Liver (tissue), 9 donors: Measurements from ENCODE around the gene FAM131C. TPM values are rescaled to one million over a fixed set of nuclear protein-coding genes. Genes with fewer than 3 reads are reported as not detected.

ENCODE experiments used
- DNase-seq: peaks from one replicate; pipeline ENCODE4 v3.0.0-alpha.2; 2017; ENCODE audit warnings: low spot score
- H3K27ac ChIP-seq, 2 donors: one replicate each; pipeline ENCODE4 v1.7.0; 2013; ENCODE audit warnings: inconsistent platforms in 2 of 2, low read length in 2 of 2, control low read depth in 1 of 2, low read depth in 1 of 2, mild to moderate bottlenecking in 1 of 2
- H3K27me3 ChIP-seq, 4 donors: one replicate each; pipeline versions ENCODE4 v1.6.1 to v1.7.0; 2013; ENCODE audit warnings: low read length in 3 of 4, inconsistent platforms in 1 of 4, mild to moderate bottlenecking in 1 of 4, moderate library complexity in 1 of 4; ENCODE audit not compliant: control insufficient read depth in 4 of 4, insufficient read depth in 4 of 4
- H3K36me3 ChIP-seq, 4 donors: one replicate each; pipeline versions ENCODE4 v1.6.1 to v1.7.0; 2013; ENCODE audit warnings: low read length in 3 of 4, mild to moderate bottlenecking in 3 of 4, low read depth in 1 of 4, moderate library complexity in 1 of 4; ENCODE audit not compliant: control insufficient read depth in 4 of 4, insufficient read depth in 3 of 4
- H3K4me1 ChIP-seq, 4 donors: one replicate each; pipeline versions ENCODE4 v1.6.1 to v1.7.0; 2013; ENCODE audit warnings: low read length in 3 of 4, mild to moderate bottlenecking in 3 of 4, moderate library complexity in 1 of 4; ENCODE audit not compliant: control insufficient read depth in 4 of 4, insufficient read depth in 4 of 4
- H3K4me3 ChIP-seq, 3 donors: one replicate each; pipeline versions ENCODE4 v1.6.1 to v1.7.0; 2013; ENCODE audit warnings: low read length in 3 of 3, control low read depth in 1 of 3, low read depth in 1 of 3, mild to moderate bottlenecking in 1 of 3
- H3K9ac ChIP-seq, 2 donors: one replicate each; pipeline ENCODE4 v1.7.0; 2013; ENCODE audit warnings: low read length in 2 of 2, mild to moderate bottlenecking in 2 of 2, moderate library complexity in 2 of 2, control low read depth in 1 of 2, low read depth in 1 of 2
- H3K9me3 ChIP-seq, 4 donors: one replicate each; pipeline versions ENCODE4 v1.6.1 to v1.7.0; 2013; ENCODE audit warnings: low read length in 3 of 4; ENCODE audit not compliant: control insufficient read depth in 4 of 4
- ATF3 ChIP-seq: IDR thresholded peaks from 2 replicates; pipeline ENCODE4 v1.6.1; 2016; ENCODE audit warnings: antibody characterized with exemption
- CTCF ChIP-seq: fragments of 150-350 bp; IDR thresholded peaks from 2 replicates; pipeline ENCODE4 v1.5.1; 2017; ENCODE audit warnings: improper control_type of control experiment, low read depth, low read length; ENCODE audit not compliant: missing input control
- EGR1 ChIP-seq, 2 donors: IDR thresholded peaks; 2 replicates each; pipeline ENCODE4 v1.6.1; 2016 to 2018; ENCODE audit warnings: antibody characterized with exemption in 2 of 2, low read depth in 2 of 2
- FOXA1 ChIP-seq: IDR thresholded peaks from 2 replicates; pipeline ENCODE4 v1.6.1; 2016; ENCODE audit warnings: antibody characterized with exemption
- FOXA2 ChIP-seq: IDR thresholded peaks from 2 replicates; pipeline ENCODE4 v1.6.1; 2016; ENCODE audit warnings: antibody characterized with exemption
- GABPA ChIP-seq, 2 donors: IDR thresholded peaks in 1 of 2; conservative IDR thresholded peaks in 1 of 2; 2 replicates each; pipeline ENCODE4 v1.6.1; 2016; ENCODE audit warnings: antibody characterized with exemption in 2 of 2, mild to moderate bottlenecking in 1 of 2, moderate library complexity in 1 of 2
- HNF4A ChIP-seq, 2 donors: conservative IDR thresholded peaks; 2 replicates each; pipeline ENCODE4 v1.6.1; 2016; ENCODE audit warnings: antibody characterized with exemption in 2 of 2, mild to moderate bottlenecking in 2 of 2
- HNF4G ChIP-seq: IDR thresholded peaks from 2 replicates; pipeline ENCODE4 v1.6.1; 2016; ENCODE audit warnings: antibody characterized with exemption
- JUND ChIP-seq, 2 donors: IDR thresholded peaks; 2 replicates each; pipeline ENCODE4 v1.6.1; 2016; ENCODE audit warnings: antibody characterized with exemption in 2 of 2
- NR2F2 ChIP-seq: IDR thresholded peaks from 2 replicates; pipeline ENCODE4 v1.6.1; 2016; ENCODE audit warnings: antibody characterized with exemption
- RAD21 ChIP-seq, 2 donors: IDR thresholded peaks; 2 replicates each; pipeline ENCODE4 v1.6.1; 2016; ENCODE audit warnings: antibody characterized with exemption in 2 of 2, mild to moderate bottlenecking in 2 of 2
- REST ChIP-seq: IDR thresholded peaks from 2 replicates; pipeline ENCODE4 v1.6.1; 2016; ENCODE audit warnings: antibody characterized with exemption, mild to moderate bottlenecking
- RXRA ChIP-seq, 2 donors: IDR thresholded peaks; 2 replicates each; pipeline ENCODE4 v1.6.1; 2017 to 2018; ENCODE audit warnings: antibody characterized with exemption in 2 of 2, mild to moderate bottlenecking in 1 of 2
- SP1 ChIP-seq: IDR thresholded peaks from 2 replicates; pipeline ENCODE4 v1.6.1; 2018; ENCODE audit warnings: antibody characterized with exemption, mild to moderate bottlenecking
- TAF1 ChIP-seq: conservative IDR thresholded peaks from 2 replicates; pipeline ENCODE4 v1.6.1; 2016; ENCODE audit warnings: antibody characterized with exemption, mild to moderate bottlenecking
- YY1 ChIP-seq: IDR thresholded peaks from 2 replicates; pipeline ENCODE4 v1.6.1; 2016; ENCODE audit warnings: antibody characterized with exemption, mild to moderate bottlenecking
- ZBTB33 ChIP-seq: IDR thresholded peaks from 2 replicates; pipeline ENCODE4 v1.6.1; 2016; ENCODE audit warnings: antibody characterized with exemption
- WGBS: extraction: QIAGEN DNeasy Blood & Tissue Kit; methylation state at CpG from one replicate; pipeline ENCODE4 v1.1.7; 2013; 5-methylcytosine and 5-hydroxymethylcytosine counted together
- polyA plus RNA-seq, 2 donors: library from polyadenylated mRNA; stranded (reverse) in 1 of 2; unstranded in 1 of 2; fragments of 200-250 nt in 1 of 2; fragments of >200 nt in 1 of 2; fragmentation: Nextera tagmentation in 1 of 2; extraction: Ambion mirVana in 1 of 2; gene quantifications; one replicate each; pipeline versions ENCODE4 v1.2.1 to v1.2.3, GENCODE V29; 2013 to 2015
- total RNA-seq, 2 donors: library from RNA; depleted of rRNA; stranded (reverse); fragments of >200 nt; gene quantifications; one replicate each; pipeline ENCODE4 v1.2.3, GENCODE V29; 2014
- TF ChIP-seq, protein P1 (sequence below): IDR thresholded peaks from 2 replicates; pipeline ENCODE4 v1.6.1; 2016; ENCODE audit warnings: antibody characterized with exemption
- donor health status: healthy.
- donor health status: healthy.
- donor health status: healthy.
- donor health status: healthy.
- donor health status: healthy.

Gene FAM131C
- total and polyA plus RNA-seq, 4 donors, result 0.05 to 0.92 TPM; not detected in 2

GRCh38 chr1:16101623-16102022, 28.2 kb upstream of the FAM131C start:
- Histone ChIP-seq H3K4me3 (no peak overlapping the region), H3K27ac (no peak overlapping the region), H3K9ac (no peak overlapping the region), H3K4me1 (peaks cover 0 to 4% (median 0%) of the 10 kb centered on the region in 4 donors), H3K9me3 (no peaks in the 10 kb centered on the region), H3K27me3 (no peaks in the 10 kb centered on the region), H3K36me3 (no peaks in the 10 kb centered on the region)
- DNase-seq, result no peak
- TF ChIP-seq FOXA1, result no peak
- TF ChIP-seq ATF3, result no peak
- no peak for TF ChIP-seq GABPA (IDR thresholded peaks at IDR 0.05 in 1 of 2, conservative IDR thresholded peaks at IDR 0.05 in 1 of 2)
- no peak for TF ChIP-seq YY1
- no peak for TF ChIP-seq RAD21 (IDR thresholded peaks at IDR 0.05)
- no peak for TF ChIP-seq JUND (IDR thresholded peaks at IDR 0.05)
- TF ChIP-seq RXRA (IDR thresholded peaks at IDR 0.05), result no peak
- WGBS, result 63% methylated on average over 9 of the region's 9 CpGs

GRCh38 chr1:16099412-16099811, 26.0 kb upstream of the FAM131C start:
- no peaks in the 10 kb centered on the region for H3K9me3 ChIP-seq
- no peak overlapping the region for H3K4me3 ChIP-seq
- no peak for TF ChIP-seq SP1
- no peak for TF ChIP-seq TAF1
- no peak for TF ChIP-seq RXRA (IDR thresholded peaks at IDR 0.05)
- no peak for TF ChIP-seq GABPA (IDR thresholded peaks at IDR 0.05 in 1 of 2, conservative IDR thresholded peaks at IDR 0.05 in 1 of 2)
- no peak for TF ChIP-seq HNF4A (conservative IDR thresholded peaks at IDR 0.05)
- TF ChIP-seq, protein P1, sequence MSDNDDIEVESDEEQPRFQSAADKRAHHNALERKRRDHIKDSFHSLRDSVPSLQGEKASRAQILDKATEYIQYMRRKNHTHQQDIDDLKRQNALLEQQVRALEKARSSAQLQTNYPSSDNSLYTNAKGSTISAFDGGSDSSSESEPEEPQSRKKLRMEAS, result no peak
- no peak for TF ChIP-seq EGR1 (IDR thresholded peaks at IDR 0.05; ENCODE audit: low read depth in 2 of 2)
- no peak for TF ChIP-seq YY1
- TF ChIP-seq REST, result no peak
- TF ChIP-seq NR2F2, result no peak
- TF ChIP-seq RAD21 (IDR thresholded peaks at IDR 0.05), result no peak
- no peak for TF ChIP-seq JUND (IDR thresholded peaks at IDR 0.05)
- TF ChIP-seq HNF4G, result no peak
- TF ChIP-seq CTCF, result no peak
- TF ChIP-seq FOXA2, result no peak
- no peak for TF ChIP-seq ZBTB33
- TF ChIP-seq ATF3, result no peak
- no peak for TF ChIP-seq FOXA1
- no peaks in the 10 kb centered on the region for H3K36me3 ChIP-seq
- no peak overlapping the region for H3K9ac ChIP-seq
- H3K27me3 ChIP-seq, result no peaks in the 10 kb centered on the region
- WGBS, result 53% methylated on average over 1 of the region's 1 CpG
- peaks cover 0 to 7% (median 3%) of the 10 kb centered on the region in 4 donors for H3K4me1 ChIP-seq
- no peak for DNase-seq
- no peak overlapping the region for H3K27ac ChIP-seq
